Smooth muscle cell of trachea (primary cell): ENCODE measurements around the gene SH3GL2. TPM values are rescaled to one million over a fixed set of nuclear protein-coding genes. Genes with fewer than 3 reads are reported as not detected.

Experiments
- total RNA-seq: library from RNA; depleted of rRNA; stranded (reverse); fragments of >200 nt; gene quantifications from 2 replicates; pipeline ENCODE4 v1.2.1, GENCODE V29; 2014

SH3GL2 gene
- 0.15 TPM in 1 of 2 replicates, not detected in the other for total RNA-seq

DNA sequence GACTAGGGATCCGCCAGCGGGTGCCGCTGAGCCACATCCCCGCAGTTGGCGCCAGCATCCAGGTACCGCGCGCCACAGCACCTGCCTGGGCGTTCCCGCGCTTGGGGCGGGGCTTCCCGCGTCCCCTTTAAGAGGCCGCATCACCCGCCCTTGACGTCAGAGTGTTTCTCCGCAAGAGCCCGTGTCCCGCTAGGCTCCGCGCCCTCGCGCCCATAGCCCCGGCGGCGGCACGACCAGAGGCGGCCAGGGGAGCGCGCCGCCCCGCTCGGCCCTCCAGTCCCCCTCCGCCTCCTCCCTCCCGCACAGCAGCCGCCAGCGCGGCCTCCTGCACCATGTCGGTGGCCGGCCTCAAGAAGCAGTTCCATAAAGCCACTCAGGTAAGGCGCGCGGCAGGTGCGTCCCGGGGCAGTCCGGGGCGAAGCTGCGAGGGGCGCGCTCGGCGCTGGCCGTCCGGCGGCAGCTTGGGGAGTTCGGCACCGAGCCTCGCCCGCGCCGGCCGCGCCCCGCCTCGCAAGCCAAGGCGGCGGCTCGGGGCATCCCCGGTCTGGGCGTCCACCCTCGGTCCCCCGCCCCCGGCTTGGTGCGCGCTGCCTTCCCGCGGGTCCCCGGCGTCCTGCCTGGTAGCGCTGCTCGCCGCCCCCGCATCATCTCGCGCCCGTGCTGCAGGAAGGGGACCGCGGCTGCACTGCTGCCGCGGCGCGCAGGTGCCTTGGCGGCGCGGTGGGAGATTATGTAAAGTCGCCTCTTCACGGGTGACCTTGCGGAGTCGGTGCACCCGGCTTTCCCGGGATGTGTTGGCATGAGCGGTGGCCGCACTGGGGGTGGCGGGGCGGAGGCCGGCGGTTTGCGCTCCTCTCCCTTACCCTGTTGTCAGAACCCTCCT is at the start of gene SH3GL2:
Gene SH3GL2 (plus strand): TSS at position 156 of the 883 bp plus-strand sequence.

